Stimulated activated CD4-positive, alpha-beta T cell treated with anti-CD3 and anti-CD28 coated beads, Interleukin-4, amount 100 ng/mL, for 4 hours (primary cell): ENCODE measurements around the gene CCDC61.

Experiments used
- DNase-seq, 2 experiments: peaks; one replicate each; pipeline ENCODE4 v3.0.0-alpha.2; 2020

Gene CCDC61

GRCh38 chr19:45973553-45974338 lies 21.5 kb upstream of the CCDC61 start, which contains the start of gene NOVA2:
TSS of gene NOVA2 (minus strand) at chr19:45973865. CDS start at chr19:45973351, 514 bp downstream.
- DNase-seq: peak in 1 of 2 experiments; percentile 12

- no peak for DNase-seq
Measured at GRCh38 chr19:45975306-45976070, 19.8 kb upstream of the CCDC61 start.

- no peak for DNase-seq
Measured at GRCh38 chr19:45976178-45976577, 19.1 kb upstream of the CCDC61 start.

- DNase-seq: no peak
Measured at GRCh38 chr19:45978156-45978555, 17.1 kb upstream of the CCDC61 start.

- no peak for DNase-seq
Measured at GRCh38 chr19:45981350-45981749, 13.9 kb upstream of the CCDC61 start.

- DNase-seq: no peak
Measured at GRCh38 chr19:45985321-45985720, 9.9 kb upstream of the CCDC61 start.

GRCh38 chr19:45990113-45990728 lies 5.0 kb upstream of the CCDC61 start:
- no peak for DNase-seq

- DNase-seq: no peak
Measured at GRCh38 chr19:45994456-45994997, 740 bp upstream of the CCDC61 start.

- DNase-seq: no peak
Measured at GRCh38 chr19:45995715-45996385, 583 bp downstream of the CCDC61 start.

- DNase-seq: no peak
Measured at GRCh38 chr19:45996933-45997332, 1.7 kb downstream of the CCDC61 start.

- no peak for DNase-seq
Measured at GRCh38 chr19:45998834-45999233, 3.6 kb downstream of the CCDC61 start.

GRCh38 chr19:45999653-46000121 lies 4.4 kb downstream of the CCDC61 start:
- no peak for DNase-seq

- peak; percentile 63 to 83 for DNase-seq
Measured at GRCh38 chr19:46000491-46001246, 5.4 kb downstream of the CCDC61 start.

- no peak for DNase-seq
Measured at GRCh38 chr19:46002678-46003275, 7.5 kb downstream of the CCDC61 start.

GRCh38 chr19:46006411-46006810 lies 11.1 kb downstream of the CCDC61 start:
- DNase-seq: no peak

- DNase-seq: peak; percentile 41 to 59
Measured at GRCh38 chr19:46009530-46010510, 14.6 kb downstream of the CCDC61 start.

GRCh38 chr19:46014534-46014933 lies 19.3 kb downstream of the CCDC61 start:
- no peak for DNase-seq

- peak; percentile 56 to 68 for DNase-seq
Measured at GRCh38 chr19:46014941-46015686, 19.8 kb downstream of the CCDC61 start.
